ENCODE measurements around the gene PTCH1. TPM values are rescaled to one million over a fixed set of nuclear protein-coding genes. Genes with fewer than 3 reads are reported as not detected.

PTCH1 gene
- total and polyA plus RNA-seq, 2 donors (not counting 1 experiment from before 2014, with no cell fraction given): 3.5 to 13.8 TPM

GRCh38 chr9:95461448-95462248 lies 55.1 kb downstream of the PTCH1 start:
- Mint-ChIP-seq H3K27me3 (peaks cover 52% of the 10 kb centered on the region), H3K27ac (no peak overlapping the region), H3K4me3 (peak overlapping the region; percentile 82), H3K4me1 (peaks cover 26% of the 10 kb centered on the region), H3K9me3 (ENCODE audit: insufficient read depth) (no peaks in the 10 kb centered on the region)
- Histone ChIP-seq H2AFZ (ENCODE audit: insufficient read depth, low read depth, low read length, poor library complexity, severe bottlenecking) (no peak overlapping the region), H3K79me2 (ENCODE audit: control insufficient read depth, insufficient read depth, low read length) (no peaks in the 10 kb centered on the region), H3K27ac (ENCODE audit: low read length in 2 of 2) (no peak overlapping the region), H3K4me1 (ENCODE audit: control insufficient read depth in 2 of 2, insufficient read depth in 2 of 2, low read length in 2 of 2) (peaks cover 19 to 24% of the 10 kb centered on the region in 2 donors), H3K9me3 (ENCODE audit: control extremely low read depth in 1 of 3, control insufficient read depth in 2 of 3, insufficient read depth in 1 of 3, low read length in 2 of 3) (no peaks in the 10 kb centered on the region), H3K9ac (ENCODE audit: low read length) (no peak overlapping the region), H3K36me3 (replicated peaks in 1 of 2; ENCODE audit: control extremely low read depth in 1 of 2, control insufficient read depth in 1 of 2, extremely low read depth in 1 of 2, insufficient read depth in 2 of 2, low read length in 1 of 2) (no peaks in the 10 kb centered on the region), H4K20me1 (ENCODE audit: control insufficient read depth, insufficient read depth, low read length, poor library complexity, severe bottlenecking) (no peaks in the 10 kb centered on the region), H3K4me3 (ENCODE audit: control extremely low read depth in 1 of 5, extremely low read depth in 1 of 5, insufficient read depth in 1 of 5, low read depth in 2 of 5, low read length in 4 of 5) (no peak overlapping the region), H3K27me3 (replicated peaks in 1 of 4; ENCODE audit: control extremely low read depth in 1 of 4, control insufficient read depth in 3 of 4, insufficient read depth in 4 of 4, low read length in 3 of 4) (peaks cover 0 to 17% (median 9%) of the 10 kb centered on the region in 4 experiments), H3K4me2 (replicated peaks; ENCODE audit: low read depth, low read length, poor library complexity, severe bottlenecking) (peak overlapping the region; percentile 69)
- ChIA-PET POLR2A (interaction anchor here (1.3 kb wide), 1 partner anchor 45 kb away, joined by 3 read pairs; no protein-coding TSS in a partner anchor), CTCF (no interaction called here)
- intact Hi-C loops (cut with micrococcal nuclease): loop anchor here (1.0 kb wide), 2 partner anchors 33 to 46 kb away; no protein-coding TSS in a partner anchor
- ATAC-seq (ENCODE audit: low read depth) (no peak), DNase-seq (no peak)
- TF ChIP-seq CTCF (IDR thresholded peaks at IDR 0.05) (no peak), EZH2 (IDR thresholded peaks at IDR 0.05; ENCODE audit: borderline replicate concordance, insufficient read depth, low read depth, low read length, poor library complexity, severe bottlenecking) (no peak)
- WGBS (ENCODE audit: insufficient coverage): 94% methylated on average over 16 of the region's 17 CpGs

- no peaks in the 10 kb centered on the region for H3K36me3 ChIP-seq (replicated peaks in 1 of 2; ENCODE audit: control extremely low read depth in 1 of 2, control insufficient read depth in 1 of 2, extremely low read depth in 1 of 2, insufficient read depth in 2 of 2, low read length in 1 of 2)
- TF ChIP-seq EZH2 (IDR thresholded peaks at IDR 0.05; ENCODE audit: borderline replicate concordance, insufficient read depth, low read depth, low read length, poor library complexity, severe bottlenecking) (no peak), CTCF (IDR thresholded peaks at IDR 0.05) (no peak)
- H3K9me3 ChIP-seq (ENCODE audit: control extremely low read depth in 1 of 3, control insufficient read depth in 2 of 3, insufficient read depth in 1 of 3, low read length in 2 of 3): no peaks in the 10 kb centered on the region
- no peak overlapping the region for H3K4me2 ChIP-seq (replicated peaks; ENCODE audit: low read depth, low read length, poor library complexity, severe bottlenecking)
- Mint-ChIP-seq H3K27ac (no peak overlapping the region), H3K27me3 (peaks cover 50% of the 10 kb centered on the region), H3K4me3 (no peak overlapping the region), H3K9me3 (ENCODE audit: insufficient read depth) (no peaks in the 10 kb centered on the region), H3K4me1 (peaks cover 26% of the 10 kb centered on the region)
- peaks cover 19 to 24% of the 10 kb centered on the region in 2 donors for H3K4me1 ChIP-seq (ENCODE audit: control insufficient read depth in 2 of 2, insufficient read depth in 2 of 2, low read length in 2 of 2)
- DNase-seq: no peak
- H2AFZ ChIP-seq (ENCODE audit: insufficient read depth, low read depth, low read length, poor library complexity, severe bottlenecking): no peak overlapping the region
- CTCF ChIA-PET: no interaction called here
- H4K20me1 ChIP-seq (ENCODE audit: control insufficient read depth, insufficient read depth, low read length, poor library complexity, severe bottlenecking): no peaks in the 10 kb centered on the region
- no peaks in the 10 kb centered on the region for H3K79me2 ChIP-seq (ENCODE audit: control insufficient read depth, insufficient read depth, low read length)
- no peak for ATAC-seq (ENCODE audit: low read depth)
- intact Hi-C loops (cut with micrococcal nuclease): no loop called here
- POLR2A ChIA-PET: no interaction called here
- H3K9ac ChIP-seq (ENCODE audit: low read length): no peak overlapping the region
- WGBS (ENCODE audit: insufficient coverage): 92% methylated on average over 6 of the region's 13 CpGs
- H3K27me3 ChIP-seq (replicated peaks in 1 of 4; ENCODE audit: control extremely low read depth in 1 of 4, control insufficient read depth in 3 of 4, insufficient read depth in 4 of 4, low read length in 3 of 4): peaks cover 0 to 17% (median 9%) of the 10 kb centered on the region in 4 experiments
- H3K4me3 ChIP-seq (ENCODE audit: control extremely low read depth in 1 of 5, extremely low read depth in 1 of 5, insufficient read depth in 1 of 5, low read depth in 2 of 5, low read length in 4 of 5): no peak overlapping the region
- no peak overlapping the region for H3K27ac ChIP-seq (ENCODE audit: low read length in 2 of 2)
Measured at GRCh38 chr9:95460518-95461164, 56.1 kb downstream of the PTCH1 start.

Measured in B cell (primary cell).